ENCODE data around the gene NAGA. TPM values are rescaled to one million over a fixed set of nuclear protein-coding genes. Genes with fewer than 3 reads are reported as not detected.

Gene NAGA
- total and polyA plus RNA-seq, 9 of the 15 experiments (the other 6 are each of a cell fraction or from before 2014, with no cell fraction given), result 6.5 to 20.6 (median 17.4) TPM

GRCh38 chr22:42076764-42077485, 6.3 kb upstream of the NAGA start (continued):
- no peak for TF ChIP-seq ZNF407 (IDR thresholded peaks at IDR 0.05; ENCODE audit: low read depth)
- TF ChIP-seq ZNF511 (CRISPR knock-in tag; IDR thresholded peaks at IDR 0.05), result no peak
- no peak for TF ChIP-seq RCOR1 (IDR thresholded peaks at IDR 0.05; ENCODE audit: borderline replicate concordance in 1 of 2, low read depth in 2 of 2, low read length in 2 of 2)
- TF ChIP-seq EP300 (IDR thresholded peaks at IDR 0.05; ENCODE audit: low read length), result no peak
- TF ChIP-seq TEAD2 (tag; IDR thresholded peaks at IDR 0.05), result no peak
- no peak for TF ChIP-seq MLX (CRISPR knock-in tag; conservative IDR thresholded peaks at IDR 0.05)
- no peak for TF ChIP-seq HIVEP1 (CRISPR knock-in tag; IDR thresholded peaks at IDR 0.05)
- no peak for TF ChIP-seq ADNP (tag; IDR thresholded peaks at IDR 0.05)
- TF ChIP-seq LCOR (CRISPR knock-in tag; IDR thresholded peaks at IDR 0.05), result no peak
- no peak for TF ChIP-seq POLR2AphosphoS5 (IDR thresholded peaks at IDR 0.05; ENCODE audit: control insufficient read depth, insufficient read depth, low read depth, low read length)
- TF ChIP-seq ZFP30 (CRISPR knock-in tag; IDR thresholded peaks at IDR 0.05; ENCODE audit: borderline replicate concordance), result no peak
- TF ChIP-seq CREB3 (tag; conservative IDR thresholded peaks at IDR 0.05; ENCODE audit: low read depth), result no peak

Data from K562 (cell line).